Activated B cell treated with CpG ODN at 0.5 μM for 24 hours (primary cell): ENCODE results near the gene NDUFV3. TPM values are rescaled to one million over a fixed set of nuclear protein-coding genes. Genes with fewer than 3 reads are reported as not detected.

Source experiments
- ATAC-seq: fragments of 200-7000 bp; cut with Tn5 transposase; one replicate; pipeline ENCODE4 v1.10.0; 2021; ENCODE audit warnings: low read depth, mild to moderate bottlenecking, moderate library complexity
- CTCF ChIA-PET: fragments of 350-600 bp; sonication (Branson Sonifier 250); formaldehyde crosslinking; loops from one replicate; lab custom pipeline; 2021; ENCODE audit warnings: antibody characterized with exemption; lab: Charles Lee
- POLR2A ChIA-PET: fragments of 350-600 bp; sonication (Branson Sonifier 250); formaldehyde crosslinking; loops from one replicate; lab custom pipeline; 2021; ENCODE audit warnings: antibody characterized with exemption; lab: Charles Lee
- DNase-seq: peaks from one replicate; pipeline ENCODE4 v3.0.0; 2022
- H3K27ac Mint-ChIP-seq: one replicate; pipeline ENCODE4 v1.8.0; 2020; ENCODE audit warnings: mixed read lengths
- H3K27me3 Mint-ChIP-seq: one replicate; pipeline ENCODE4 v1.8.0; 2021; ENCODE audit warnings: mixed read lengths
- H3K36me3 Mint-ChIP-seq: one replicate; pipeline ENCODE4 v1.8.0; 2021; ENCODE audit warnings: low read depth, mixed read lengths
- H3K4me1 Mint-ChIP-seq: one replicate; pipeline ENCODE4 v1.8.0; 2021; ENCODE audit warnings: mixed read lengths
- H3K4me3 Mint-ChIP-seq: one replicate; pipeline ENCODE4 v1.8.0; 2020; ENCODE audit warnings: mild to moderate bottlenecking, mixed read lengths
- H3K9me3 Mint-ChIP-seq: one replicate; pipeline ENCODE4 v1.8.0; 2020; ENCODE audit warnings: mixed read lengths
- CTCF ChIP-seq: fragments of 200-600 bp; IDR thresholded peaks from one replicate; pipeline ENCODE4 v1.8.0; 2022; ENCODE audit warnings: antibody characterized with exemption, mild to moderate bottlenecking
- intact Hi-C: fragments of 100-400 bp; cut with micrococcal nuclease; formaldehyde crosslinking; loops from one replicate; pipeline ENCODE4 v1.15.1; 2024
- total RNA-seq: library from RNA; stranded (reverse); gene quantifications from 2 replicates; pipeline ENCODE4 v1.2.3, GENCODE V29; 2022

Gene NDUFV3
- total RNA-seq, 1 donor from 2014 or later = 27.1 TPM

GRCh38 chr21:42854246-42855010 lies 38.7 kb upstream of the NDUFV3 start:
- H3K36me3 Mint-ChIP-seq = peaks cover 95% of the 10 kb centered on the region
- POLR2A ChIA-PET = no interaction called here
- no peak overlapping the region for H3K27ac Mint-ChIP-seq
- H3K27me3 Mint-ChIP-seq = no peaks in the 10 kb centered on the region
- CTCF ChIA-PET = no interaction called here
- DNase-seq (no peak), ATAC-seq (no peak)
- H3K4me1 Mint-ChIP-seq = no peaks in the 10 kb centered on the region
- H3K4me3 Mint-ChIP-seq = no peak overlapping the region
- intact Hi-C loops = no loop called here
- no peaks in the 10 kb centered on the region for H3K9me3 Mint-ChIP-seq
- TF ChIP-seq CTCF = no peak

- H3K36me3 Mint-ChIP-seq = peaks cover 92% of the 10 kb centered on the region
- H3K9me3 Mint-ChIP-seq = no peaks in the 10 kb centered on the region
- H3K27ac Mint-ChIP-seq = no peak overlapping the region
- H3K4me3 Mint-ChIP-seq = no peak overlapping the region
- POLR2A ChIA-PET = interaction anchor here (0.6 kb wide), 1 partner anchor 9 kb away, joined by 3 read pairs; no protein-coding TSS in a partner anchor
- H3K27me3 Mint-ChIP-seq = no peaks in the 10 kb centered on the region
- TF ChIP-seq CTCF = no peak
- ATAC-seq = no peak
- H3K4me1 Mint-ChIP-seq = no peaks in the 10 kb centered on the region
- intact Hi-C loops = no loop called here
- DNase-seq = no peak
- CTCF ChIA-PET = no interaction called here
Measured at GRCh38 chr21:42855171-42855936, 37.8 kb upstream of the NDUFV3 start.

- ChIA-PET CTCF (no interaction called here), POLR2A (interaction anchor here (0.6 kb wide), 1 partner anchor 9 kb away, joined by 3 read pairs; no protein-coding TSS in a partner anchor)
- H3K27me3 Mint-ChIP-seq = no peaks in the 10 kb centered on the region
- no peak for TF ChIP-seq CTCF
- no peaks in the 10 kb centered on the region for H3K9me3 Mint-ChIP-seq
- no peaks in the 10 kb centered on the region for H3K4me1 Mint-ChIP-seq
- DNase-seq = no peak
- H3K36me3 Mint-ChIP-seq = peaks cover 92% of the 10 kb centered on the region
- no peak for ATAC-seq
- H3K4me3 Mint-ChIP-seq = no peak overlapping the region
- intact Hi-C loops = no loop called here
- H3K27ac Mint-ChIP-seq = no peak overlapping the region
Measured at GRCh38 chr21:42855937-42856335, 37.2 kb upstream of the NDUFV3 start.

- DNase-seq (no peak), ATAC-seq (no peak)
- Mint-ChIP-seq H3K4me1 (no peaks in the 10 kb centered on the region), H3K9me3 (no peaks in the 10 kb centered on the region), H3K36me3 (peaks cover 83% of the 10 kb centered on the region), H3K27me3 (no peaks in the 10 kb centered on the region), H3K27ac (no peak overlapping the region), H3K4me3 (no peak overlapping the region)
- POLR2A ChIA-PET = no interaction called here
- TF ChIP-seq CTCF = no peak
- CTCF ChIA-PET = no interaction called here
- intact Hi-C loops = no loop called here
Measured at GRCh38 chr21:42857216-42857615, 35.9 kb upstream of the NDUFV3 start.

- no peak for TF ChIP-seq CTCF
- POLR2A ChIA-PET = no interaction called here
- Mint-ChIP-seq H3K4me1 (no peaks in the 10 kb centered on the region), H3K4me3 (no peak overlapping the region), H3K36me3 (peaks cover 84% of the 10 kb centered on the region), H3K27me3 (no peaks in the 10 kb centered on the region), H3K9me3 (no peaks in the 10 kb centered on the region), H3K27ac (no peak overlapping the region)
- intact Hi-C loops = no loop called here
- DNase-seq = no peak
- no peak for ATAC-seq
- CTCF ChIA-PET = no interaction called here
Measured at GRCh38 chr21:42858185-42858847, 34.8 kb upstream of the NDUFV3 start.
